GM12875 (cell line): ENCODE results near the gene CLEC17A.
"Not testable (repeated sequence)": the region's sequence is repeated elsewhere in the genome, so short reads cannot be mapped to it uniquely, and the experiment has no call there.

Experiments used
- H3K4me3 ChIP-seq: one replicate; pipeline ENCODE4 v1.5.1; 2011; ENCODE audit warnings: low read depth, low read length, control low read depth
- CTCF ChIP-seq: IDR thresholded peaks from 2 replicates; pipeline ENCODE4 v1.5.1; 2011; ENCODE audit warnings: low read depth, mild to moderate bottlenecking, control low read depth, inconsistent platforms, low read length, moderate library complexity, borderline replicate concordance; ENCODE audit not compliant: insufficient read depth

CLEC17A gene

GRCh38 chr19:14582894-14583340 lies at the start of gene CLEC17A:
Gene CLEC17A (plus strand): TSS chr19:14583084. CDS start chr19:14583161, 77 bp downstream.
- TF ChIP-seq CTCF: no peak
- H3K4me3 ChIP-seq: peak within 1 kb of the TSS; percentile 53

- H3K4me3 ChIP-seq: no peak overlapping the region
- no peak for TF ChIP-seq CTCF
Measured at GRCh38 chr19:14533450-14533849, 49.4 kb upstream of the CLEC17A start.

- no peak for TF ChIP-seq CTCF
- H3K4me3 ChIP-seq: no peak overlapping the region
Measured at GRCh38 chr19:14536926-14537692, 45.8 kb upstream of the CLEC17A start.

GRCh38 chr19:14540741-14541525 lies 42.0 kb upstream of the CLEC17A start:
- no peak overlapping the region for H3K4me3 ChIP-seq
- TF ChIP-seq CTCF: no peak

- H3K4me3 ChIP-seq: not testable (repeated sequence)
Measured at GRCh38 chr19:14541979-14542378, 40.9 kb upstream of the CLEC17A start.

GRCh38 chr19:14542711-14543328 lies 40.1 kb upstream of the CLEC17A start:
- no peak overlapping the region for H3K4me3 ChIP-seq
- TF ChIP-seq CTCF: no peak

- no peak overlapping the region for H3K4me3 ChIP-seq
Measured at GRCh38 chr19:14544047-14544446, 38.8 kb upstream of the CLEC17A start.

More at GRCh38 chr19:14544047-14544446, 38.8 kb upstream of the CLEC17A start:
- TF ChIP-seq CTCF: no peak
